Measurements from ENCODE around the gene RTCA. TPM values are rescaled to one million over a fixed set of nuclear protein-coding genes. Genes with fewer than 3 reads are reported as not detected.

The RTCA gene
- total RNA-seq, 2 donors from 2014 or later: 10.2 to 18.7 TPM

DNA sequence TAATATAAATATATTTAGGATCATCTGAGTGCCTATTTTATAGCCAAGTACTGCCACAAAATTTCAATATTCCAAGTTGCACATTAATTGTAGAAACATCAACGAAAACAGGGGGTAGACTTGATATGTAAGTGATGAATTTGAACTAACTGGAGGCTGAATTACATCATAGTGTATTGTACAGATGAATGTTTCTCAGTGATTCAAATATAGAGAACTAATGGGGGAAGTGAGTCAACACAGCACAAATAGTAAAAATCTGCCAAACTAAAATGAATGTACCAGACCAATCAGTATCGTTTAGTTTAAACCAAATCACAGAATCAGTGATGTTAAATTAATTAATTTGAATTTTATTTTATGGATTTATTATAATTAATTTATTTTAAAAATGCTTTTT is 42.8 kb downstream of the RTCA start:
- Histone ChIP-seq H3K4me1 (no peaks in the 10 kb centered on the region), H3K36me3 (replicated peaks in 1 of 2; ENCODE audit: insufficient read depth in 1 of 2, low read depth in 2 of 2) (no peaks in the 10 kb centered on the region), H3K27ac (no peak overlapping the region), H3K27me3 (no peaks in the 10 kb centered on the region), H3K9me3 (no peaks in the 10 kb centered on the region), H3K4me3 (no peak overlapping the region)
- DNase-seq (no peak), ATAC-seq (no peak)
- WGBS, 2 donors: 53 to 55% methylated on average over 2 of the region's 2 CpGs
- TF ChIP-seq, protein P1, sequence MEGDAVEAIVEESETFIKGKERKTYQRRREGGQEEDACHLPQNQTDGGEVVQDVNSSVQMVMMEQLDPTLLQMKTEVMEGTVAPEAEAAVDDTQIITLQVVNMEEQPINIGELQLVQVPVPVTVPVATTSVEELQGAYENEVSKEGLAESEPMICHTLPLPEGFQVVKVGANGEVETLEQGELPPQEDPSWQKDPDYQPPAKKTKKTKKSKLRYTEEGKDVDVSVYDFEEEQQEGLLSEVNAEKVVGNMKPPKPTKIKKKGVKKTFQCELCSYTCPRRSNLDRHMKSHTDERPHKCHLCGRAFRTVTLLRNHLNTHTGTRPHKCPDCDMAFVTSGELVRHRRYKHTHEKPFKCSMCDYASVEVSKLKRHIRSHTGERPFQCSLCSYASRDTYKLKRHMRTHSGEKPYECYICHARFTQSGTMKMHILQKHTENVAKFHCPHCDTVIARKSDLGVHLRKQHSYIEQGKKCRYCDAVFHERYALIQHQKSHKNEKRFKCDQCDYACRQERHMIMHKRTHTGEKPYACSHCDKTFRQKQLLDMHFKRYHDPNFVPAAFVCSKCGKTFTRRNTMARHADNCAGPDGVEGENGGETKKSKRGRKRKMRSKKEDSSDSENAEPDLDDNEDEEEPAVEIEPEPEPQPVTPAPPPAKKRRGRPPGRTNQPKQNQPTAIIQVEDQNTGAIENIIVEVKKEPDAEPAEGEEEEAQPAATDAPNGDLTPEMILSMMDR (IDR thresholded peaks at IDR 0.05): no peak
- TF ChIP-seq POLR2A (IDR thresholded peaks at IDR 0.05): no peak
- intact Hi-C loops (cut with DNase I): no loop called here

DNA sequence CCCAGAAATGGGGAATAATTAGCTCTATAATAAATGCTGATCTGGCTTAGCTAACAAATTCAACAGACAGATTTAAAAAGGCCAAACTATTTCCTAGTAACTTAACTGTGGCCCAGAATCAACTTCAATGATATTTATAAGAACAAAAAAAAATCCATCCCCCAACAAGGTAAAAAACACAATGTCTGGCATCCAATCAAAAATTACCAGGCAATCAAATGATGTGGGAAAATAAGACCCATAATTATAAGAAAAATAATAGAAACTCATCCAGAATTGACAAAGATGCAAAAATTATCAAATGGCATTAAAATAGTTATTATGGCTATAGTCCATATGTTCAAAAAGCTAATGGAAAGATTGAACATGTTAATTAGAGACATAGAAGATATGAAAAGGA is 43.8 kb downstream of the RTCA start:
- Histone ChIP-seq H3K36me3 (replicated peaks in 1 of 2; ENCODE audit: insufficient read depth in 1 of 2, low read depth in 2 of 2) (no peaks in the 10 kb centered on the region), H3K27ac (no peak overlapping the region), H3K4me3 (no peak overlapping the region), H3K4me1 (no peaks in the 10 kb centered on the region), H3K9me3 (no peaks in the 10 kb centered on the region), H3K27me3 (no peaks in the 10 kb centered on the region)
- ATAC-seq (no peak), DNase-seq (no peak)
- TF ChIP-seq, protein P1 (IDR thresholded peaks at IDR 0.05): no peak
- no peak for TF ChIP-seq POLR2A (IDR thresholded peaks at IDR 0.05)
- intact Hi-C loops (cut with DNase I): no loop called here

DNA sequence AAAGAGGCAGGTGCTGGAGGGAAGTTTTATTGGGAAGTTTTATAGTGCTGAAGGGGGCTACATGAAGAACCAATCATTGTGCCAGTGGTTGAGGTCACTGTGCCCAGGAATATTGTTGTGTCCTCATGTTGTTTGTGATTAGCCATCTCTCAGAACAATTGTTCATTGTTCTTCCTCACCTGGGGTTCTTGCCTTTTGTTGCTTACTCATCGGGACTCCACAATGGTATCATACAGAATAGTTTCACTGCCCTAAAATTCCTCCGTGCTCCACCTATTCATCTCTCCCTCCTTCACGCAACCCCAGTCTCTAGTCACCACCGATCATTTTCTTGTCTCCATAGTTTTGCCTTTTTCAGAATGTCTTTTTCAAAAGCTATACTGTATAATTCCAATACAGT is 47.4 kb downstream of the RTCA start:
- intact Hi-C loops (cut with DNase I): no loop called here
- WGBS, 2 donors: 45% methylated on average over 4 of the region's 4 CpGs

DNA sequence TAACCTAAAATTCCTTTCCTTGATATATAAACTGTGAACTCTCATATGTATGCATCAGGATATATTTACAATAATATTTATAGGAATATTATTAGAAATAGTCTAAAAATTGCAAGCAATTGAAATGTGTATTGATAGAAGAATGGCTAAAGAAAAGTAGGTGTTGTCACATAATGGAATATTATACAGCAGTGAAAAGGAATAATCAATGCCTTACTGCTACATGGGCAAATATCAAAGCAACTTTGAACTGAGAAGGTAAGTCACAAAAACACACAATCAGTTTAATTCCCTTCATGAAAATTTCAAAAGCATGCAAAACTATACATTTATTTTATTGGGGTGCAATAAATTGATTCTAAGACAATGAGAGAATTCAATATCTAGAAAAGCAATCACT is 50.6 kb downstream of the RTCA start:
- Histone ChIP-seq H3K36me3 (replicated peaks in 1 of 2; ENCODE audit: insufficient read depth in 1 of 2, low read depth in 2 of 2) (no peaks in the 10 kb centered on the region), H3K4me3 (no peak overlapping the region), H3K4me1 (no peaks in the 10 kb centered on the region), H3K9me3 (no peaks in the 10 kb centered on the region), H3K27ac (no peak overlapping the region), H3K27me3 (no peaks in the 10 kb centered on the region)
- TF ChIP-seq POLR2A (IDR thresholded peaks at IDR 0.05): no peak
- TF ChIP-seq, protein P1 (IDR thresholded peaks at IDR 0.05): no peak
- ATAC-seq (no peak), DNase-seq (no peak)
- intact Hi-C loops (cut with DNase I): no loop called here

More for the DNA sequence above, 47.4 kb downstream of the RTCA start:
- no peak overlapping the region for H3K4me3 ChIP-seq
- H3K36me3 ChIP-seq (replicated peaks in 1 of 2; ENCODE audit: insufficient read depth in 1 of 2, low read depth in 2 of 2): no peaks in the 10 kb centered on the region
- ATAC-seq (no peak), DNase-seq (no peak)
- H3K27me3 ChIP-seq: no peaks in the 10 kb centered on the region
- H3K9me3 ChIP-seq: no peaks in the 10 kb centered on the region
- no peaks in the 10 kb centered on the region for H3K4me1 ChIP-seq
- H3K27ac ChIP-seq: no peak overlapping the region
- TF ChIP-seq, protein P1 (IDR thresholded peaks at IDR 0.05): no peak
- TF ChIP-seq POLR2A (IDR thresholded peaks at IDR 0.05): no peak

DNA sequence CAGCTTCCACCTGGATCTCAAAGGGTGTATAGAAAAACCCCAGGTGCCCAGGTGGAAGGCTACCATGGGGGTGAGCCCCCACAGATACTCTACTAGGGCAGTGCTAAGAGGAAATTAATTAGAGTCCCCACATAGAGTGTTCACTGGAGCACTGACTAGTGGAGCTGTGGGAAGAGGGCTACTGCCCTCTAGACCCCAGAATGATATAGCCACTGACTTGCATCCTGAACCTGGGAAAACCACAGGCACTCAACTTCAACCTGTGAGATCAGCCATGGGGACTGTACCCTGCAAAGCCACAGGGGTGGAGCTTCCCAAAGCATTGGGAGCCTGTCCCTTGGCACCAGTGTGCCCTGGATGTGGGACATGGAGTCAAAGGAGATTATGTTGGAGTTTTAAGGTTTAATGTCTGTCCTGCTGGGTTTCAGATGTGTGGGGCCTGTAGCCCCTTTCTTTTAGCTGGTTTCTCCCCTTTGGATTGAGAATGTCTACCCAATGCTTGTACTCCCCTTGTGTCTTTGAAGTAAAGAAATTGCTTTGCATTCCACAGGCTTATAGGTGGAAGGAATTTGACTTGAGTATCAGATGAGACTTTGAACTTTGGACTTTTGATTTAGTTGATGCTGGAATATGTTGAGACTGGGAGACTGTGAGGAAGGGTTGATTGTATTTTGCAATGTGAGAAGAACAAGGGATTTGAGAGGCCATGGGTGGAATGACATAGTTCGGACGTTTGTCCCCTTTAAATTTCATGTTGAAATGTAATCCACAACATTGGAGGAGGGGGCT is 54.5 kb downstream of the RTCA start:
- DNase-seq: no peak

More for the DNA sequence above, 54.5 kb downstream of the RTCA start:
- intact Hi-C loops (cut with DNase I): no loop called here
- no peak overlapping the region for H3K4me3 ChIP-seq
- no peaks in the 10 kb centered on the region for H3K36me3 ChIP-seq (replicated peaks in 1 of 2; ENCODE audit: insufficient read depth in 1 of 2, low read depth in 2 of 2)
- H3K27ac ChIP-seq: no peak overlapping the region
- H3K9me3 ChIP-seq: no peaks in the 10 kb centered on the region
- TF ChIP-seq POLR2A (IDR thresholded peaks at IDR 0.05): no peak
- TF ChIP-seq, protein P1 (IDR thresholded peaks at IDR 0.05): no peak
- H3K27me3 ChIP-seq: no peaks in the 10 kb centered on the region
- peaks cover 9% of the 10 kb centered on the region for H3K4me1 ChIP-seq
- ATAC-seq: no peak
- WGBS, 2 donors: 79 to 80% methylated on average over 2 of the region's 2 CpGs
